ENCODE data around the gene VOPP1. TPM values are rescaled to one million over a fixed set of nuclear protein-coding genes. Genes with fewer than 3 reads are reported as not detected.
A peak's percentile ranks its signal among the peaks of the same experiment; 100 is the strongest.

VOPP1 gene
- total RNA-seq, 1 donor from 2014 or later = 53.7 TPM

GRCh38 chr7:55573234-55573900, 1.1 kb upstream of the VOPP1 start:
- Mint-ChIP-seq H3K4me1 (ENCODE audit: low read depth) (peaks cover 45% of the 10 kb centered on the region), H3K9me3 (no peaks in the 10 kb centered on the region), H3K36me3 (ENCODE audit: low read depth) (peaks cover 8% of the 10 kb centered on the region), H3K27ac (peak overlapping the region; percentile 90), H3K4me3 (ENCODE audit: low read depth) (peak overlapping the region; percentile 86), H3K27me3 (ENCODE audit: low read depth) (no peaks in the 10 kb centered on the region)
- DNase-seq (ENCODE audit: low spot score) = no peak
- intact Hi-C loops (cut with micrococcal nuclease) = loop anchor here (5.0 kb wide), 3 partner anchors 206 to 576 kb away; partner anchors contain the start of genes CCT6A, LANCL2 and PSPH

GRCh38 chr7:55571511-55572377, 558 bp downstream of the VOPP1 start:
- Mint-ChIP-seq H3K4me1 (ENCODE audit: low read depth) (peaks cover 60% of the 10 kb centered on the region), H3K4me3 (ENCODE audit: low read depth) (peak overlapping the region; percentile 87), H3K9me3 (no peaks in the 10 kb centered on the region), H3K36me3 (ENCODE audit: low read depth) (peaks cover 21% of the 10 kb centered on the region), H3K27ac (peak overlapping the region; percentile 90), H3K27me3 (ENCODE audit: low read depth) (no peaks in the 10 kb centered on the region)
- peak; percentile 55 for DNase-seq (ENCODE audit: low spot score)
- intact Hi-C loops (cut with micrococcal nuclease) = loop anchor here (5.0 kb wide), 3 partner anchors 204 to 574 kb away; partner anchors contain the start of genes CCT6A, LANCL2 and PSPH

- Mint-ChIP-seq H3K4me3 (ENCODE audit: low read depth) (peak overlapping the region; percentile 87), H3K9me3 (no peaks in the 10 kb centered on the region), H3K36me3 (ENCODE audit: low read depth) (peaks cover 21% of the 10 kb centered on the region), H3K4me1 (ENCODE audit: low read depth) (peaks cover 66% of the 10 kb centered on the region), H3K27ac (peak overlapping the region; percentile 90), H3K27me3 (ENCODE audit: low read depth) (no peaks in the 10 kb centered on the region)
- intact Hi-C loops (cut with micrococcal nuclease) = loop anchor here (5.0 kb wide), 3 partner anchors 204 to 574 kb away; partner anchors contain the start of genes CCT6A, LANCL2 and PSPH
- no peak for DNase-seq (ENCODE audit: low spot score)
Measured at GRCh38 chr7:55570939-55571338, 1.4 kb downstream of the VOPP1 start.

- Mint-ChIP-seq H3K36me3 (ENCODE audit: low read depth) (peaks cover 27% of the 10 kb centered on the region), H3K4me1 (ENCODE audit: low read depth) (peaks cover 71% of the 10 kb centered on the region), H3K27me3 (ENCODE audit: low read depth) (no peaks in the 10 kb centered on the region), H3K4me3 (ENCODE audit: low read depth) (peak overlapping the region; percentile 76), H3K27ac (peak overlapping the region; percentile 72), H3K9me3 (no peaks in the 10 kb centered on the region)
- intact Hi-C loops (cut with micrococcal nuclease) = loop anchor here (5.0 kb wide), 3 partner anchors 203 to 573 kb away; partner anchors contain the start of genes CCT6A, LANCL2 and PSPH
- no peak for DNase-seq (ENCODE audit: low spot score)
Measured at GRCh38 chr7:55570218-55570873, 2.0 kb downstream of the VOPP1 start.

- peaks cover 72% of the 10 kb centered on the region for H3K4me1 Mint-ChIP-seq (ENCODE audit: low read depth)
- no peaks in the 10 kb centered on the region for H3K9me3 Mint-ChIP-seq
- peak overlapping the region; percentile 72 for H3K27ac Mint-ChIP-seq
- peak overlapping the region; percentile 76 for H3K4me3 Mint-ChIP-seq (ENCODE audit: low read depth)
- H3K27me3 Mint-ChIP-seq (ENCODE audit: low read depth) = no peaks in the 10 kb centered on the region
- no peak for DNase-seq (ENCODE audit: low spot score)
- intact Hi-C loops (cut with micrococcal nuclease) = loop anchor here (1.0 to 5.0 kb wide), 7 partner anchors 13 to 572 kb away; partner anchors contain the start of genes CCT6A, LANCL2 and PSPH
- H3K36me3 Mint-ChIP-seq (ENCODE audit: low read depth) = peaks cover 32% of the 10 kb centered on the region
Measured at GRCh38 chr7:55569797-55570196, 2.5 kb downstream of the VOPP1 start.

GRCh38 chr7:55569269-55569663, 3.0 kb downstream of the VOPP1 start:
- Mint-ChIP-seq H3K27me3 (ENCODE audit: low read depth) (no peaks in the 10 kb centered on the region), H3K36me3 (ENCODE audit: low read depth) (peaks cover 33% of the 10 kb centered on the region), H3K4me1 (ENCODE audit: low read depth) (peaks cover 73% of the 10 kb centered on the region), H3K27ac (peak overlapping the region; percentile 72), H3K4me3 (ENCODE audit: low read depth) (peak overlapping the region; percentile 76), H3K9me3 (no peaks in the 10 kb centered on the region)
- intact Hi-C loops (cut with micrococcal nuclease) = loop anchor here (1.0 to 2.0 kb wide), 4 partner anchors 13 to 260 kb away; no protein-coding TSS in a partner anchor
- no peak for DNase-seq (ENCODE audit: low spot score)

GRCh38 chr7:55568613-55569268, 3.6 kb downstream of the VOPP1 start:
- DNase-seq (ENCODE audit: low spot score) = no peak
- peak overlapping the region; percentile 3 for H3K4me3 Mint-ChIP-seq (ENCODE audit: low read depth)

GRCh38 chr7:55567571-55567970, 4.7 kb downstream of the VOPP1 start:
- Mint-ChIP-seq H3K4me1 (ENCODE audit: low read depth) (peaks cover 61% of the 10 kb centered on the region), H3K4me3 (ENCODE audit: low read depth) (no peak overlapping the region), H3K27me3 (ENCODE audit: low read depth) (no peaks in the 10 kb centered on the region), H3K27ac (peak overlapping the region; percentile 23), H3K36me3 (ENCODE audit: low read depth) (peaks cover 35% of the 10 kb centered on the region), H3K9me3 (no peaks in the 10 kb centered on the region)
- intact Hi-C loops (cut with micrococcal nuclease) = no loop called here
- DNase-seq (ENCODE audit: low spot score) = no peak

More at GRCh38 chr7:55568613-55569268, 3.6 kb downstream of the VOPP1 start:
- no peaks in the 10 kb centered on the region for H3K9me3 Mint-ChIP-seq
- peaks cover 71% of the 10 kb centered on the region for H3K4me1 Mint-ChIP-seq (ENCODE audit: low read depth)
- no peaks in the 10 kb centered on the region for H3K27me3 Mint-ChIP-seq (ENCODE audit: low read depth)
- intact Hi-C loops (cut with micrococcal nuclease) = loop anchor here (1.0 to 2.0 kb wide), 4 partner anchors 12 to 260 kb away; no protein-coding TSS in a partner anchor
- H3K27ac Mint-ChIP-seq = peak overlapping the region; percentile 72
- H3K36me3 Mint-ChIP-seq (ENCODE audit: low read depth) = peaks cover 35% of the 10 kb centered on the region

GRCh38 chr7:55565681-55566080, 6.6 kb downstream of the VOPP1 start:
- intact Hi-C loops (cut with micrococcal nuclease) = no loop called here
- peaks cover 43% of the 10 kb centered on the region for H3K36me3 Mint-ChIP-seq (ENCODE audit: low read depth)
- H3K27ac Mint-ChIP-seq = peak overlapping the region; percentile 4
- no peak for DNase-seq (ENCODE audit: low spot score)
- peaks cover 62% of the 10 kb centered on the region for H3K4me1 Mint-ChIP-seq (ENCODE audit: low read depth)
- no peaks in the 10 kb centered on the region for H3K27me3 Mint-ChIP-seq (ENCODE audit: low read depth)
- no peak overlapping the region for H3K4me3 Mint-ChIP-seq (ENCODE audit: low read depth)
- H3K9me3 Mint-ChIP-seq = no peaks in the 10 kb centered on the region

GRCh38 chr7:55563596-55564325, 8.5 kb downstream of the VOPP1 start:
- Mint-ChIP-seq H3K36me3 (ENCODE audit: low read depth) (peaks cover 39% of the 10 kb centered on the region), H3K27ac (no peak overlapping the region), H3K4me1 (ENCODE audit: low read depth) (peaks cover 55% of the 10 kb centered on the region), H3K4me3 (ENCODE audit: low read depth) (no peak overlapping the region), H3K27me3 (ENCODE audit: low read depth) (no peaks in the 10 kb centered on the region), H3K9me3 (no peaks in the 10 kb centered on the region)
- DNase-seq (ENCODE audit: low spot score) = no peak
- intact Hi-C loops (cut with micrococcal nuclease) = no loop called here

- H3K27me3 Mint-ChIP-seq (ENCODE audit: low read depth) = no peaks in the 10 kb centered on the region
- no peak for DNase-seq (ENCODE audit: low spot score)
- intact Hi-C loops (cut with micrococcal nuclease) = no loop called here
- no peak overlapping the region for H3K27ac Mint-ChIP-seq
- peaks cover 54% of the 10 kb centered on the region for H3K4me1 Mint-ChIP-seq (ENCODE audit: low read depth)
- H3K36me3 Mint-ChIP-seq (ENCODE audit: low read depth) = peaks cover 23% of the 10 kb centered on the region
- no peak overlapping the region for H3K4me3 Mint-ChIP-seq (ENCODE audit: low read depth)
- H3K9me3 Mint-ChIP-seq = no peaks in the 10 kb centered on the region
Measured at GRCh38 chr7:55561690-55562089, 10.6 kb downstream of the VOPP1 start.

Measured in activated T-helper 2 cell treated with anti-CD3 and anti-CD28 coated beads, Interferon-gamma antibody, Interleukin-2, Interleukin-4, amounts not matched to agents 10 μg/mL and 5 μg/mL and 100 μg/mL, durations not matched to agents 14 hours and 24 hours and 36 hours (primary cell).